ACC112 (cell line): ENCODE measurements around the gene TMPRSS9.

ENCODE experiments used
- H2AFZ ChIP-seq: fragments of 200-600 bp; sonication (generic); one replicate; pipeline ENCODE4 v1.6.0; 2017; ENCODE audit warnings: antibody characterized with exemption, low read length; ENCODE audit not compliant: unreplicated experiment
- H3K27ac ChIP-seq: fragments of 200-600 bp; sonication (generic); 2 replicates; pipeline ENCODE4 v1.5.1; 2014; ENCODE audit warnings: low read depth, mild to moderate bottlenecking, antibody characterized with exemption, low read length, moderate library complexity
- H3K27me3 ChIP-seq: fragments of 200-600 bp; sonication (generic); 2 replicates; pipeline ENCODE4 v1.6.1; 2014; ENCODE audit warnings: mild to moderate bottlenecking, antibody characterized with exemption, low read length, moderate library complexity, mixed read lengths; ENCODE audit not compliant: insufficient read depth
- H3K36me3 ChIP-seq: fragments of 200-600 bp; sonication (generic); 2 replicates; pipeline ENCODE4 v1.6.1; 2016; ENCODE audit warnings: mild to moderate bottlenecking, antibody characterized with exemption, low read length, moderate library complexity, mixed read lengths; ENCODE audit not compliant: insufficient read depth
- H3K4me1 ChIP-seq: fragments of 200-600 bp; sonication (generic); one replicate; pipeline ENCODE4 v1.6.1; 2016; ENCODE audit warnings: low read length, mixed read lengths; ENCODE audit not compliant: insufficient read depth, unreplicated experiment, control insufficient read depth
- H3K4me3 ChIP-seq: fragments of 200-600 bp; sonication (generic); 2 replicates; pipeline ENCODE4 v1.5.1; 2014; ENCODE audit warnings: mild to moderate bottlenecking, low read depth, low read length
- H3K79me2 ChIP-seq: fragments of 200-600 bp; sonication (generic); one replicate; pipeline ENCODE4 v1.6.0; 2016; ENCODE audit warnings: low read length; ENCODE audit not compliant: control insufficient read depth, unreplicated experiment, insufficient read depth

TMPRSS9 gene

GRCh38 chr19:2431318-2432055 is 71.4 kb downstream of the TMPRSS9 start:
- H3K27ac ChIP-seq, result no peak overlapping the region
- no peak overlapping the region for H2AFZ ChIP-seq
- peaks cover 8% of the 10 kb centered on the region for H3K79me2 ChIP-seq
- H3K4me3 ChIP-seq, result no peak overlapping the region
- H3K27me3 ChIP-seq, result no peaks in the 10 kb centered on the region
- H3K4me1 ChIP-seq, result no peaks in the 10 kb centered on the region
- H3K36me3 ChIP-seq, result no peaks in the 10 kb centered on the region

GRCh38 chr19:2432131-2432848 is 72.2 kb downstream of the TMPRSS9 start:
- Histone ChIP-seq H3K27ac (no peak overlapping the region), H3K4me3 (no peak overlapping the region), H3K79me2 (peaks cover under 1% of the 10 kb centered on the region), H3K27me3 (no peaks in the 10 kb centered on the region), H3K36me3 (no peaks in the 10 kb centered on the region), H2AFZ (no peak overlapping the region), H3K4me1 (no peaks in the 10 kb centered on the region)

GRCh38 chr19:2433854-2434253 is 73.8 kb downstream of the TMPRSS9 start:
- no peaks in the 10 kb centered on the region for H3K79me2 ChIP-seq
- no peaks in the 10 kb centered on the region for H3K4me1 ChIP-seq
- no peak overlapping the region for H3K27ac ChIP-seq
- H3K27me3 ChIP-seq, result no peaks in the 10 kb centered on the region
- H3K4me3 ChIP-seq, result no peak overlapping the region
- no peaks in the 10 kb centered on the region for H3K36me3 ChIP-seq
- no peak overlapping the region for H2AFZ ChIP-seq

DNA sequence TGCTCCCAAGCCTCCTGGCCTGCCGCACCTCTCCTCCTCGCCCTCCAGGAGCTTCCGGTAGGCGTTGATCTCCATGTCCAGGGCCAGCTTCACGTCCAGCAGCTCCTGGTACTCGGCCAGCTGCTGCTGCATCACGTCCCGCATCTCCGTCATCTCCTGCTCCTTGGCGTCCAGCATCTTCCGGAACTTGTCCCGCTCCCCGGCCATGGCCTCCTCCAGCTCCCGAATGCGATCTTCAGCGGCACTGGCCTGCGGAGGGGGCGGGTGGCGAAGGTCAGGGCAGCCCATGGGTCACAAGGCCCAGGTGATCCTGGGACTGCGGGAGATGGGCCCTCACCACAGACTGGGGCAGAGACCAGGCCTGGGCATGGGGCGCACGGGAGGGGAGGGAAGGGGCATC is 74.2 kb downstream of the TMPRSS9 start:
- Histone ChIP-seq H3K79me2 (peaks cover 1% of the 10 kb centered on the region), H3K4me1 (no peaks in the 10 kb centered on the region), H3K36me3 (no peaks in the 10 kb centered on the region), H3K4me3 (no peak overlapping the region), H3K27ac (no peak overlapping the region), H2AFZ (no peak overlapping the region), H3K27me3 (no peaks in the 10 kb centered on the region)

GRCh38 chr19:2434721-2435265 is 74.7 kb downstream of the TMPRSS9 start:
- Histone ChIP-seq H3K36me3 (no peaks in the 10 kb centered on the region), H3K4me1 (no peaks in the 10 kb centered on the region), H3K27ac (no peak overlapping the region), H3K27me3 (no peaks in the 10 kb centered on the region), H2AFZ (no peak overlapping the region), H3K79me2 (peaks cover 4% of the 10 kb centered on the region), H3K4me3 (no peak overlapping the region)

GRCh38 chr19:2436384-2436783 is 76.3 kb downstream of the TMPRSS9 start:
- Histone ChIP-seq H3K36me3 (no peaks in the 10 kb centered on the region), H3K4me3 (no peak overlapping the region), H3K4me1 (no peaks in the 10 kb centered on the region), H3K27me3 (no peaks in the 10 kb centered on the region), H3K79me2 (peaks cover 4% of the 10 kb centered on the region), H3K27ac (no peak overlapping the region), H2AFZ (no peak overlapping the region)

GRCh38 chr19:2436926-2437325 is 76.9 kb downstream of the TMPRSS9 start:
- Histone ChIP-seq H3K27ac (no peak overlapping the region), H3K79me2 (peaks cover 7% of the 10 kb centered on the region), H3K4me1 (no peaks in the 10 kb centered on the region), H3K27me3 (no peaks in the 10 kb centered on the region), H2AFZ (no peak overlapping the region), H3K36me3 (no peaks in the 10 kb centered on the region), H3K4me3 (no peak overlapping the region)

- no peaks in the 10 kb centered on the region for H3K27me3 ChIP-seq
- H3K27ac ChIP-seq, result no peak overlapping the region
- H2AFZ ChIP-seq, result no peak overlapping the region
- H3K4me1 ChIP-seq, result no peaks in the 10 kb centered on the region
- no peak overlapping the region for H3K4me3 ChIP-seq
- H3K79me2 ChIP-seq, result peaks cover 9% of the 10 kb centered on the region
- H3K36me3 ChIP-seq, result no peaks in the 10 kb centered on the region
Observed at GRCh38 chr19:2438178-2438577, 78.1 kb downstream of the TMPRSS9 start.

DNA sequence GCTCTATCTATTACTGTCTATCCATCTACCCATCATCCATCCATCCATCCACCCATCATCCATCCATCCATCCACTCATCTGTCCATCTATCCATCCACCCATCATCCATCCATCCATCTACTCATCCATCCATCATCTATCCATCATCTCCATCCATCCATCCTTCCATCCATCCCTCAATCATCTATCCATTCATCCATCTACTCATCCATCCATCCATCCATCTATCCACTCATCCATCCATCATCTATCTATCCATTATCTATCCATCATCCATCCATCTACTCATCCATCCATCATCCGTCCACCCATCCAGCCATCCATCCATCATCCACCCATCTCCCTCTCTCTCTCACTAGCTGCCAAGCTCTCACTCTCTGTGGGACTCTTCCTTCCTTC is 80.5 kb downstream of the TMPRSS9 start:
- Histone ChIP-seq H3K4me1 (no peaks in the 10 kb centered on the region), H3K4me3 (no peak overlapping the region), H3K27ac (no peak overlapping the region), H2AFZ (no peak overlapping the region), H3K27me3 (no peaks in the 10 kb centered on the region), H3K79me2 (peaks cover 23% of the 10 kb centered on the region), H3K36me3 (no peaks in the 10 kb centered on the region)

- H3K4me1 ChIP-seq, result no peaks in the 10 kb centered on the region
- H3K36me3 ChIP-seq, result no peaks in the 10 kb centered on the region
- no peak overlapping the region for H2AFZ ChIP-seq
- H3K27me3 ChIP-seq, result no peaks in the 10 kb centered on the region
- no peak overlapping the region for H3K27ac ChIP-seq
- peaks cover 24% of the 10 kb centered on the region for H3K79me2 ChIP-seq
- H3K4me3 ChIP-seq, result no peak overlapping the region
Observed at GRCh38 chr19:2441096-2441752, 81.2 kb downstream of the TMPRSS9 start.
